ENCODE data around the gene SPTBN1.

- TF ChIP-seq JUNB (IDR thresholded peaks at IDR 0.05; ENCODE audit: unreplicated experiment), result no peak
- TF ChIP-seq, protein P1, sequence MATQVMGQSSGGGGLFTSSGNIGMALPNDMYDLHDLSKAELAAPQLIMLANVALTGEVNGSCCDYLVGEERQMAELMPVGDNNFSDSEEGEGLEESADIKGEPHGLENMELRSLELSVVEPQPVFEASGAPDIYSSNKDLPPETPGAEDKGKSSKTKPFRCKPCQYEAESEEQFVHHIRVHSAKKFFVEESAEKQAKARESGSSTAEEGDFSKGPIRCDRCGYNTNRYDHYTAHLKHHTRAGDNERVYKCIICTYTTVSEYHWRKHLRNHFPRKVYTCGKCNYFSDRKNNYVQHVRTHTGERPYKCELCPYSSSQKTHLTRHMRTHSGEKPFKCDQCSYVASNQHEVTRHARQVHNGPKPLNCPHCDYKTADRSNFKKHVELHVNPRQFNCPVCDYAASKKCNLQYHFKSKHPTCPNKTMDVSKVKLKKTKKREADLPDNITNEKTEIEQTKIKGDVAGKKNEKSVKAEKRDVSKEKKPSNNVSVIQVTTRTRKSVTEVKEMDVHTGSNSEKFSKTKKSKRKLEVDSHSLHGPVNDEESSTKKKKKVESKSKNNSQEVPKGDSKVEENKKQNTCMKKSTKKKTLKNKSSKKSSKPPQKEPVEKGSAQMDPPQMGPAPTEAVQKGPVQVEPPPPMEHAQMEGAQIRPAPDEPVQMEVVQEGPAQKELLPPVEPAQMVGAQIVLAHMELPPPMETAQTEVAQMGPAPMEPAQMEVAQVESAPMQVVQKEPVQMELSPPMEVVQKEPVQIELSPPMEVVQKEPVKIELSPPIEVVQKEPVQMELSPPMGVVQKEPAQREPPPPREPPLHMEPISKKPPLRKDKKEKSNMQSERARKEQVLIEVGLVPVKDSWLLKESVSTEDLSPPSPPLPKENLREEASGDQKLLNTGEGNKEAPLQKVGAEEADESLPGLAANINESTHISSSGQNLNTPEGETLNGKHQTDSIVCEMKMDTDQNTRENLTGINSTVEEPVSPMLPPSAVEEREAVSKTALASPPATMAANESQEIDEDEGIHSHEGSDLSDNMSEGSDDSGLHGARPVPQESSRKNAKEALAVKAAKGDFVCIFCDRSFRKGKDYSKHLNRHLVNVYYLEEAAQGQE (IDR thresholded peaks at IDR 0.05; ENCODE audit: unreplicated experiment), result no peak
- TF ChIP-seq CTCF (conservative IDR thresholded peaks at IDR 0.05; ENCODE audit: low read depth in 2 of 2), result no peak
Observed at GRCh38 chr2:54697934-54698333, 241.8 kb downstream of the SPTBN1 start.

Data from GM23338 (cell line).